Measurements from ENCODE around the gene TUBB8.
A peak's percentile ranks its signal among the peaks of the same experiment; 100 is the strongest.
"Not testable (repeated sequence)": the region's sequence is repeated elsewhere in the genome, so short reads cannot be mapped to it uniquely, and the experiment has no call there.

Gene TUBB8

GRCh38 chr10:73543-74265 is 24.6 kb upstream of the TUBB8 start:
- intact Hi-C loops (cut with DNase I) = not testable (repeated sequence)
- peak in 39 of 42 donors; percentile 11 to 80 (median 53) for DNase-seq

- DNase-seq; intact Hi-C loops (cut with DNase I): not testable (repeated sequence)
These were observed 19.1 kb upstream of the TUBB8 start for GRCh38 chr10:68156-68555.

- intact Hi-C loops (cut with DNase I); DNase-seq: not testable (repeated sequence)
These were observed 830 bp upstream of the TUBB8 start for GRCh38 chr10:49926-50325.

GRCh38 chr10:47864-48263 is 1.2 kb downstream of the TUBB8 start:
- intact Hi-C loops (cut with DNase I); DNase-seq: not testable (repeated sequence)

- DNase-seq; intact Hi-C loops (cut with DNase I): not testable (repeated sequence)
These were observed 35.8 kb downstream of the TUBB8 start for GRCh38 chr10:13315-13635.

GRCh38 chr10:12444-13314 is 36.4 kb downstream of the TUBB8 start:
- DNase-seq; intact Hi-C loops (cut with DNase I): not testable (repeated sequence)

- DNase-seq = peak in 5 of 42 donors; percentile 5 to 34 (median 17)
- intact Hi-C loops (cut with DNase I) = not testable (repeated sequence)
These were observed 37.8 kb downstream of the TUBB8 start for GRCh38 chr10:11260-11659.

- DNase-seq; intact Hi-C loops (cut with DNase I): not testable (repeated sequence)
These were observed 38.7 kb downstream of the TUBB8 start for GRCh38 chr10:10261-10971.
